H9 (cell line): Measurements from ENCODE around the gene MACC1. TPM values are rescaled to one million over a fixed set of nuclear protein-coding genes. Genes with fewer than 3 reads are reported as not detected.

Source experiments
- DNase-seq: peaks from one replicate; pipeline ENCODE4 v3.0.0-alpha.2; 2017
- H2AFZ ChIP-seq: one replicate; pipeline ENCODE4 v1.6.1; 2013; ENCODE audit warnings: mild to moderate bottlenecking, low read length, control low read depth, moderate library complexity
- H2AK5ac ChIP-seq: 2 replicates; pipeline ENCODE4 v1.6.1; 2013; ENCODE audit warnings: low read length, control low read depth, mixed read lengths; ENCODE audit not compliant: insufficient read length
- H2BK120ac ChIP-seq: one replicate; pipeline ENCODE4 v1.6.1; 2013; ENCODE audit warnings: low read depth, mild to moderate bottlenecking, low read length, control low read depth, inconsistent platforms; ENCODE audit not compliant: poor library complexity, severe bottlenecking
- H2BK12ac ChIP-seq: 2 replicates; pipeline ENCODE4 v1.6.1; 2013; ENCODE audit warnings: low read length, control low read depth, mixed read lengths, low read depth; ENCODE audit not compliant: insufficient read length
- H2BK15ac ChIP-seq: 2 replicates; pipeline ENCODE4 v1.6.1; 2013; ENCODE audit warnings: low read depth, low read length, control low read depth
- H2BK20ac ChIP-seq: one replicate; pipeline ENCODE4 v1.6.1; 2013; ENCODE audit warnings: low read depth, mild to moderate bottlenecking, low read length, control low read depth, inconsistent platforms; ENCODE audit not compliant: poor library complexity, severe bottlenecking
- H2BK5ac ChIP-seq: 2 replicates; pipeline ENCODE4 v1.6.1; 2013; ENCODE audit warnings: low read length, control low read depth, mixed read lengths; ENCODE audit not compliant: insufficient read length
- H3K14ac ChIP-seq: 2 replicates; pipeline ENCODE4 v1.6.1; 2013; ENCODE audit warnings: low read length, control low read depth; ENCODE audit not compliant: insufficient read depth
- H3K18ac ChIP-seq: 2 replicates; pipeline ENCODE4 v1.6.1; 2013; ENCODE audit warnings: low read depth, mild to moderate bottlenecking, mixed read lengths, low read length, control low read depth; ENCODE audit not compliant: insufficient read length
- H3K23ac ChIP-seq: 2 replicates; pipeline ENCODE4 v1.6.1; 2013; ENCODE audit warnings: low read length, control low read depth, mixed read lengths, low read depth; ENCODE audit not compliant: insufficient read length
- H3K23me2 ChIP-seq: 2 replicates; pipeline ENCODE4 v1.6.1; 2013; ENCODE audit warnings: low read depth, mild to moderate bottlenecking, mixed read lengths, low read length, control low read depth; ENCODE audit not compliant: insufficient read length, poor library complexity, severe bottlenecking
- H3K27ac ChIP-seq: 2 replicates; pipeline ENCODE4 v1.5.1; 2013; ENCODE audit warnings: low read length, control low read depth, mixed read lengths, low read depth; ENCODE audit not compliant: insufficient read length
- H3K27me3 ChIP-seq: 2 replicates; pipeline ENCODE4 v1.6.1; 2013; ENCODE audit warnings: low read length, control low read depth, inconsistent platforms; ENCODE audit not compliant: insufficient read depth
- H3K4ac ChIP-seq: 2 replicates; pipeline ENCODE4 v1.6.1; 2013; ENCODE audit warnings: low read depth, mild to moderate bottlenecking, control low read depth, inconsistent platforms, low read length, moderate library complexity
- H3K4me1 ChIP-seq: 2 replicates; pipeline ENCODE4 v1.6.1; 2013; ENCODE audit warnings: low read length, control low read depth, inconsistent platforms; ENCODE audit not compliant: insufficient read depth
- H3K4me2 ChIP-seq: 2 replicates; pipeline ENCODE4 v1.6.1; 2013; ENCODE audit warnings: low read length, control low read depth, mixed read lengths; ENCODE audit not compliant: insufficient read length, insufficient read depth
- H3K56ac ChIP-seq: 2 replicates; pipeline ENCODE4 v1.6.1; 2013; ENCODE audit warnings: low read depth, mild to moderate bottlenecking, mixed read lengths, low read length, control low read depth; ENCODE audit not compliant: insufficient read length
- H3K79me1 ChIP-seq: 2 replicates; pipeline ENCODE4 v1.6.1; 2013; ENCODE audit warnings: low read depth, mild to moderate bottlenecking, moderate library complexity, low read length, control low read depth, inconsistent platforms; ENCODE audit not compliant: insufficient read depth, poor library complexity, severe bottlenecking
- H3K79me2 ChIP-seq: 2 replicates; pipeline ENCODE4 v1.6.1; 2013; ENCODE audit warnings: low read length, control low read depth, inconsistent platforms; ENCODE audit not compliant: insufficient read depth
- H3K9ac ChIP-seq: 2 replicates; pipeline ENCODE4 v1.6.1; 2013; ENCODE audit warnings: low read length, control low read depth, mixed read lengths; ENCODE audit not compliant: insufficient read length; ENCODE audit errors: extremely low read depth
- H3K9me3 ChIP-seq: one replicate; pipeline ENCODE4 v1.6.1; 2013; ENCODE audit warnings: low read depth, low read length, inconsistent platforms; ENCODE audit not compliant: control insufficient read depth
- H3T11ph ChIP-seq: one replicate; pipeline ENCODE4 v1.6.1; 2013; ENCODE audit warnings: mild to moderate bottlenecking, low read length, control low read depth, inconsistent platforms
- H4K20me1 ChIP-seq: one replicate; pipeline ENCODE4 v1.6.1; 2013; ENCODE audit not compliant: control insufficient read depth, insufficient read length, insufficient read depth
- H4K5ac ChIP-seq: 2 replicates; pipeline ENCODE4 v1.6.1; 2013; ENCODE audit warnings: low read depth, mild to moderate bottlenecking, mixed read lengths, low read length, control low read depth; ENCODE audit not compliant: insufficient read length
- H4K8ac ChIP-seq: replicated peaks from 2 replicates; pipeline ENCODE4 v1.6.1; 2013; ENCODE audit warnings: low read length, control low read depth, mixed read lengths, low read depth; ENCODE audit not compliant: insufficient read length
- H4K91ac ChIP-seq: 2 replicates; pipeline ENCODE4 v1.6.1; 2013; ENCODE audit warnings: low read depth, mild to moderate bottlenecking, moderate library complexity, mixed read lengths, low read length, control low read depth; ENCODE audit not compliant: insufficient read length
- H3K27ac Mint-ChIP-seq, 3 experiments: 2 replicates in 2 of 3; 3 replicates in 1 of 3; pipeline ENCODE4 v1.8.0; 2020 to 2021; ENCODE audit warnings: mixed read lengths in 3 of 3, mild to moderate bottlenecking in 1 of 3, moderate library complexity in 1 of 3
- H3K27me3 Mint-ChIP-seq: 2 replicates; pipeline ENCODE4 v1.8.0; 2021; ENCODE audit warnings: low read depth, mild to moderate bottlenecking, moderate library complexity, mixed read lengths
- H3K36me3 Mint-ChIP-seq, 3 experiments: 2 replicates in 2 of 3; 3 replicates in 1 of 3; pipeline ENCODE4 v1.8.0; 2020 to 2021; ENCODE audit warnings: low read depth in 3 of 3, mixed read lengths in 3 of 3; ENCODE audit not compliant: insufficient read depth in 1 of 3
- H3K4me1 Mint-ChIP-seq, 2 experiments: 2 replicates each; pipeline ENCODE4 v1.8.0; 2020; ENCODE audit warnings: mixed read lengths in 2 of 2
- H3K4me3 Mint-ChIP-seq, 2 experiments: 2 replicates in 1 of 2; 3 replicates in 1 of 2; pipeline ENCODE4 v1.8.0; 2020 to 2021; ENCODE audit warnings: mild to moderate bottlenecking in 2 of 2, mixed read lengths in 2 of 2, moderate library complexity in 1 of 2
- H3K9me3 Mint-ChIP-seq, 2 experiments: 2 replicates in 1 of 2; 3 replicates in 1 of 2; pipeline ENCODE4 v1.8.0; 2020; ENCODE audit warnings: mild to moderate bottlenecking in 2 of 2, mixed read lengths in 2 of 2, moderate library complexity in 1 of 2
- WGBS: extraction: QIAGEN DNeasy Blood & Tissue Kit; methylation state at CpG from one replicate; pipeline ENCODE4 v1.1.7; 2013; ENCODE audit warnings: missing lambda C conversion rate, low lambda C conversion rate, mixed read lengths; ENCODE audit not compliant: insufficient read length; ENCODE audit errors: extremely low coverage; 5-methylcytosine and 5-hydroxymethylcytosine counted together
- total RNA-seq: library from RNA; stranded (reverse); gene quantifications from 2 replicates; pipeline ENCODE4 v1.2.1, GENCODE V29; 2021
- TF ChIP-seq, protein P1 (sequence below): fragments of 200-600 bp; sonication (generic); conservative IDR thresholded peaks from 3 replicates; pipeline ENCODE4 v1.8.0; 2021; ENCODE audit warnings: antibody characterized with exemption, mild to moderate bottlenecking

MACC1 gene
- total RNA-seq, 1 experiment from 2014 or later = 11.0 TPM

- no peaks in the 10 kb centered on the region for H4K20me1 ChIP-seq
- no peak overlapping the region for H2BK120ac ChIP-seq
- no peak overlapping the region for H2AFZ ChIP-seq
- no peaks in the 10 kb centered on the region for H3K9me3 Mint-ChIP-seq
- no peak overlapping the region for H2BK5ac ChIP-seq
- TF ChIP-seq, protein P1, sequence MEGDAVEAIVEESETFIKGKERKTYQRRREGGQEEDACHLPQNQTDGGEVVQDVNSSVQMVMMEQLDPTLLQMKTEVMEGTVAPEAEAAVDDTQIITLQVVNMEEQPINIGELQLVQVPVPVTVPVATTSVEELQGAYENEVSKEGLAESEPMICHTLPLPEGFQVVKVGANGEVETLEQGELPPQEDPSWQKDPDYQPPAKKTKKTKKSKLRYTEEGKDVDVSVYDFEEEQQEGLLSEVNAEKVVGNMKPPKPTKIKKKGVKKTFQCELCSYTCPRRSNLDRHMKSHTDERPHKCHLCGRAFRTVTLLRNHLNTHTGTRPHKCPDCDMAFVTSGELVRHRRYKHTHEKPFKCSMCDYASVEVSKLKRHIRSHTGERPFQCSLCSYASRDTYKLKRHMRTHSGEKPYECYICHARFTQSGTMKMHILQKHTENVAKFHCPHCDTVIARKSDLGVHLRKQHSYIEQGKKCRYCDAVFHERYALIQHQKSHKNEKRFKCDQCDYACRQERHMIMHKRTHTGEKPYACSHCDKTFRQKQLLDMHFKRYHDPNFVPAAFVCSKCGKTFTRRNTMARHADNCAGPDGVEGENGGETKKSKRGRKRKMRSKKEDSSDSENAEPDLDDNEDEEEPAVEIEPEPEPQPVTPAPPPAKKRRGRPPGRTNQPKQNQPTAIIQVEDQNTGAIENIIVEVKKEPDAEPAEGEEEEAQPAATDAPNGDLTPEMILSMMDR = no peak
- no peak overlapping the region for H2BK20ac ChIP-seq
- H3K27me3 ChIP-seq = no peaks in the 10 kb centered on the region
- no peak overlapping the region for H4K91ac ChIP-seq
- H3K9ac ChIP-seq = no peak overlapping the region
- H3K27ac Mint-ChIP-seq = no peak overlapping the region
- no peaks in the 10 kb centered on the region for H3K79me1 ChIP-seq
- 0 out of 2 replicates have a peak, but pooled peaks cover 2% of the 10 kb centered on the region for H3K79me2 ChIP-seq
- DNase-seq = no peak
- no peak overlapping the region for H3K4ac ChIP-seq
- H2AK5ac ChIP-seq = no peak overlapping the region
- no peaks in the 10 kb centered on the region for H3K23me2 ChIP-seq
- no peak overlapping the region for H2BK15ac ChIP-seq
- peaks cover 4% of the 10 kb centered on the region; the same call in 1 of the 2 replicates for H3K4me1 ChIP-seq
- peaks cover 11 to 39% of the 10 kb centered on the region in 2 experiments for H3K4me1 Mint-ChIP-seq
- no peak overlapping the region for H4K8ac ChIP-seq
- H3K4me2 ChIP-seq = no peak overlapping the region
- no peak overlapping the region for H3K18ac ChIP-seq
- no peak overlapping the region for H3K4me3 Mint-ChIP-seq
- no peak overlapping the region for H3K23ac ChIP-seq
- no peak overlapping the region for H3K56ac ChIP-seq
- no peak overlapping the region for H4K5ac ChIP-seq
- no peaks in the 10 kb centered on the region for H3K9me3 ChIP-seq
- H3K36me3 Mint-ChIP-seq = peaks cover 7 to 9% (median 8%) of the 10 kb centered on the region in 3 experiments; a peak in 6 of 7 replicates
- H3K14ac ChIP-seq = no peak overlapping the region
- no peak overlapping the region for H3T11ph ChIP-seq
- H3K27ac ChIP-seq = no peak overlapping the region
- no peaks in the 10 kb centered on the region for H3K27me3 Mint-ChIP-seq
- no peak overlapping the region for H2BK12ac ChIP-seq
- no CpG with 5 or more reads among the region's 4 CpGs for WGBS
These were observed 85.4 kb downstream of the MACC1 start for GRCh38 chr7:20131776-20132175.
